K562 (cell line): ENCODE data around the gene PRKAR2B.

Experiments
- BRCA1 ChIP-seq, 2 experiments: fragments of 450-650 bp in 1 of 2; sonication (generic) in 1 of 2; formaldehyde crosslinking in 1 of 2; IDR thresholded peaks; 2 replicates each; pipeline versions ENCODE4 v1.5.0 to v1.6.1; 2017 to 2020; ENCODE audit warnings: mild to moderate bottlenecking in 1 of 2, missing genetic modification reagents in 1 of 2
- CREB1 ChIP-seq, 2 experiments: sonication (generic) in 1 of 2; formaldehyde crosslinking in 1 of 2; IDR thresholded peaks; 2 replicates each; pipeline versions ENCODE4 v1.6.1 to v1.8.0; 2012 to 2022; ENCODE audit warnings: inconsistent platforms in 1 of 2, mild to moderate bottlenecking in 1 of 2, missing genetic modification reagents in 1 of 2, moderate library complexity in 1 of 2
- CSDE1 ChIP-seq, 2 experiments: fragments of 450-650 bp; IDR thresholded peaks; 2 replicates each; pipeline ENCODE4 v1.6.1; 2016; ENCODE audit warnings: mild to moderate bottlenecking in 1 of 2
- GTF3C2 ChIP-seq: IDR thresholded peaks from 3 replicates; pipeline ENCODE4 v1.6.1; 2011; ENCODE audit warnings: borderline replicate concordance, mild to moderate bottlenecking, moderate library complexity; ENCODE audit not compliant: insufficient read length; ENCODE audit errors: extremely low read depth
- NR3C1 ChIP-seq: sonication (generic); formaldehyde crosslinking; IDR thresholded peaks from 2 replicates; pipeline ENCODE4 v1.8.1; 2022; ENCODE audit warnings: missing genetic modification reagents
- SRSF9 ChIP-seq: fragments of 200-400 bp; formaldehyde crosslinking; IDR thresholded peaks from 2 replicates; pipeline ENCODE4 v1.6.1; 2017; ENCODE audit warnings: low read depth, low read length, borderline replicate concordance
- TCF7 ChIP-seq: sonication (generic); IDR thresholded peaks from 2 replicates; pipeline ENCODE4 v1.6.1; 2016; ENCODE audit warnings: antibody characterized with exemption, borderline replicate concordance
- ZNF23 ChIP-seq: fragments of 250-450 bp; sonication (Bioruptor Pico); IDR thresholded peaks from 2 replicates; pipeline ENCODE4 v1.4.0; 2020; ENCODE audit warnings: mild to moderate bottlenecking
- TF ChIP-seq, protein P1 (sequence below), 3 experiments: IDR thresholded peaks in 2 of 3; conservative IDR thresholded peaks in 1 of 3; 2 replicates each; pipeline ENCODE4 v1.5.1; 2011 to 2012; ENCODE audit warnings: low read length in 3 of 3, mild to moderate bottlenecking in 3 of 3, control low read depth in 2 of 3, improper control_type of control experiment in 1 of 3, inconsistent platforms in 1 of 3, low read depth in 1 of 3, mixed read lengths in 1 of 3, moderate library complexity in 1 of 3; ENCODE audit not compliant: insufficient read depth in 2 of 3

- no peak for TF ChIP-seq CREB1 (IDR thresholded peaks at IDR 0.05)
- no peak for TF ChIP-seq CREB1 (CRISPR knock-in tag; IDR thresholded peaks at IDR 0.05)
- TF ChIP-seq NR3C1 (CRISPR knock-in tag): no peak
- TF ChIP-seq, protein P1, sequence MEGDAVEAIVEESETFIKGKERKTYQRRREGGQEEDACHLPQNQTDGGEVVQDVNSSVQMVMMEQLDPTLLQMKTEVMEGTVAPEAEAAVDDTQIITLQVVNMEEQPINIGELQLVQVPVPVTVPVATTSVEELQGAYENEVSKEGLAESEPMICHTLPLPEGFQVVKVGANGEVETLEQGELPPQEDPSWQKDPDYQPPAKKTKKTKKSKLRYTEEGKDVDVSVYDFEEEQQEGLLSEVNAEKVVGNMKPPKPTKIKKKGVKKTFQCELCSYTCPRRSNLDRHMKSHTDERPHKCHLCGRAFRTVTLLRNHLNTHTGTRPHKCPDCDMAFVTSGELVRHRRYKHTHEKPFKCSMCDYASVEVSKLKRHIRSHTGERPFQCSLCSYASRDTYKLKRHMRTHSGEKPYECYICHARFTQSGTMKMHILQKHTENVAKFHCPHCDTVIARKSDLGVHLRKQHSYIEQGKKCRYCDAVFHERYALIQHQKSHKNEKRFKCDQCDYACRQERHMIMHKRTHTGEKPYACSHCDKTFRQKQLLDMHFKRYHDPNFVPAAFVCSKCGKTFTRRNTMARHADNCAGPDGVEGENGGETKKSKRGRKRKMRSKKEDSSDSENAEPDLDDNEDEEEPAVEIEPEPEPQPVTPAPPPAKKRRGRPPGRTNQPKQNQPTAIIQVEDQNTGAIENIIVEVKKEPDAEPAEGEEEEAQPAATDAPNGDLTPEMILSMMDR (IDR thresholded peaks at IDR 0.05 in 2 of 3, conservative IDR thresholded peaks at IDR 0.05 in 1 of 3; ENCODE audit: insufficient read depth in 2 of 3, low read depth in 1 of 3, low read length in 3 of 3): no peak
- no peak for TF ChIP-seq BRCA1 (IDR thresholded peaks at IDR 0.05)
- no peak for TF ChIP-seq BRCA1 (CRISPR knock-in tag; IDR thresholded peaks at IDR 0.05)
- TF ChIP-seq CSDE1 (IDR thresholded peaks at IDR 0.05): no peak
- no peak for TF ChIP-seq SRSF9
- no peak for TF ChIP-seq TCF7
- TF ChIP-seq GTF3C2: no peak
- no peak for TF ChIP-seq ZNF23
These were observed 113.5 kb downstream of the PRKAR2B start for GRCh38 chr7:107158028-107158427.
